T follicular helper cell (primary cell): ENCODE measurements around the gene TSPOAP1.

Experiments used
- DNase-seq: peaks from one replicate; pipeline ENCODE4 v3.0.0-alpha.2; 2020; ENCODE audit warnings: low read depth

Gene TSPOAP1

GRCh38 chr17:58278661-58279015 lies 50.0 kb downstream of the TSPOAP1 start:
- DNase-seq, result no peak

GRCh38 chr17:58277802-58278595 lies 50.6 kb downstream of the TSPOAP1 start:
- DNase-seq, result no peak

GRCh38 chr17:58277107-58277801 lies 51.3 kb downstream of the TSPOAP1 start:
- no peak for DNase-seq

- DNase-seq, result no peak
Measured at GRCh38 chr17:58276423-58276822, 52.2 kb downstream of the TSPOAP1 start.

- DNase-seq, result no peak
Measured at GRCh38 chr17:58275417-58275816, 53.2 kb downstream of the TSPOAP1 start.

- DNase-seq, result no peak
Measured at GRCh38 chr17:58273453-58274104, 55.0 kb downstream of the TSPOAP1 start.

- no peak for DNase-seq
Measured at GRCh38 chr17:58272367-58273280, 56.0 kb downstream of the TSPOAP1 start.

- DNase-seq, result no peak
Measured at GRCh38 chr17:58271216-58271931, 57.2 kb downstream of the TSPOAP1 start.

GRCh38 chr17:58270476-58271215 lies 57.9 kb downstream of the TSPOAP1 start:
- DNase-seq, result no peak

- DNase-seq, result no peak
Measured at GRCh38 chr17:58269557-58270291, 58.9 kb downstream of the TSPOAP1 start.

- DNase-seq, result no peak
Measured at GRCh38 chr17:58268774-58269556, 59.6 kb downstream of the TSPOAP1 start.

- no peak for DNase-seq
Measured at GRCh38 chr17:58268326-58268725, 60.3 kb downstream of the TSPOAP1 start.

GRCh38 chr17:58267347-58268324 lies 61.0 kb downstream of the TSPOAP1 start:
- DNase-seq, result no peak

GRCh38 chr17:58265902-58266875 lies 62.4 kb downstream of the TSPOAP1 start:
- DNase-seq, result no peak

GRCh38 chr17:58265271-58265670 lies 63.3 kb downstream of the TSPOAP1 start:
- DNase-seq, result no peak

GRCh38 chr17:58264407-58265103 lies 64.0 kb downstream of the TSPOAP1 start:
- no peak for DNase-seq
